Right lobe of liver (tissue), 4 donors: Measurements from ENCODE around the gene CLEC3B.

Source experiments
- CTCF ChIP-seq, 4 donors: fragments of 200-600 bp in 3 of 4; fragments of 450-650 bp in 1 of 4; IDR thresholded peaks; one replicate each; pipeline versions ENCODE4 v1.5.1 to v1.8.0; 2016 to 2022; ENCODE audit warnings: antibody characterized with exemption in 4 of 4, mild to moderate bottlenecking in 2 of 4
- POLR2A ChIP-seq: fragments of 450-650 bp; IDR thresholded peaks from one replicate; pipeline ENCODE4 v1.6.1; 2017; ENCODE audit warnings: antibody characterized with exemption, mild to moderate bottlenecking
- donor health status: DM: no; HTN: no; CAD: no.
- donor health status: DM: no; HTN: no; CAD: no.
- donor health status: DM: no; HTN: yes; CAD: no.

- TF ChIP-seq CTCF (IDR thresholded peaks at IDR 0.05) = no peak
- TF ChIP-seq POLR2A = no peak
These were observed 42.6 kb upstream of the CLEC3B start for GRCh38 chr3:44983484-44983941.
